Measurements from ENCODE around the gene DAB2.

DAB2 gene

GRCh38 chr5:39466846-39467245 is 42.1 kb upstream of the DAB2 start:
- no peak overlapping the region for H3K4me3 ChIP-seq (ENCODE audit: low read depth, low read length)
- TF ChIP-seq CTCF (IDR thresholded peaks at IDR 0.05; ENCODE audit: insufficient read depth, low read depth, low read length, missing control alignments) = no peak
- DNase-seq (ENCODE audit: low read depth) = no peak

- TF ChIP-seq CTCF (IDR thresholded peaks at IDR 0.05; ENCODE audit: insufficient read depth, low read depth, low read length, missing control alignments) = no peak
- DNase-seq (ENCODE audit: low read depth) = no peak
- no peak overlapping the region for H3K4me3 ChIP-seq (ENCODE audit: low read depth, low read length)
These were observed 41.1 kb upstream of the DAB2 start for GRCh38 chr5:39465843-39466242.

GRCh38 chr5:39465097-39465496 is 40.3 kb upstream of the DAB2 start:
- DNase-seq (ENCODE audit: low read depth) = no peak
- H3K4me3 ChIP-seq (ENCODE audit: low read depth, low read length) = no peak overlapping the region
- TF ChIP-seq CTCF (IDR thresholded peaks at IDR 0.05; ENCODE audit: insufficient read depth, low read depth, low read length, missing control alignments) = no peak

- no peak for DNase-seq (ENCODE audit: low read depth)
- TF ChIP-seq CTCF (IDR thresholded peaks at IDR 0.05; ENCODE audit: insufficient read depth, low read depth, low read length, missing control alignments) = no peak
- no peak overlapping the region for H3K4me3 ChIP-seq (ENCODE audit: low read depth, low read length)
These were observed 39.3 kb upstream of the DAB2 start for GRCh38 chr5:39464088-39464487.

- TF ChIP-seq CTCF (IDR thresholded peaks at IDR 0.05; ENCODE audit: insufficient read depth, low read depth, low read length, missing control alignments) = no peak
- no peak overlapping the region for H3K4me3 ChIP-seq (ENCODE audit: low read depth, low read length)
- DNase-seq (ENCODE audit: low read depth) = no peak
These were observed 37.4 kb upstream of the DAB2 start for GRCh38 chr5:39462211-39462610.

GRCh38 chr5:39461007-39461682 is 36.4 kb upstream of the DAB2 start:
- no peak for TF ChIP-seq CTCF (IDR thresholded peaks at IDR 0.05; ENCODE audit: insufficient read depth, low read depth, low read length, missing control alignments)
- DNase-seq (ENCODE audit: low read depth) = peak; percentile 30
- no peak overlapping the region for H3K4me3 ChIP-seq (ENCODE audit: low read depth, low read length)

GRCh38 chr5:39459907-39460306 is 35.1 kb upstream of the DAB2 start:
- no peak for DNase-seq (ENCODE audit: low read depth)
- no peak for TF ChIP-seq CTCF (IDR thresholded peaks at IDR 0.05; ENCODE audit: insufficient read depth, low read depth, low read length, missing control alignments)
- no peak overlapping the region for H3K4me3 ChIP-seq (ENCODE audit: low read depth, low read length)
